Transverse colon (tissue), 4 donors: ENCODE measurements around the gene FAAH. TPM values are rescaled to one million over a fixed set of nuclear protein-coding genes. Genes with fewer than 3 reads are reported as not detected.

Experiments
- DNase-seq: peaks from one replicate; pipeline ENCODE4 v3.0.0-alpha.2; 2019
- H3K27ac ChIP-seq, 4 donors: fragments of 200-600 bp; sonication (generic); 2 replicates each; pipeline ENCODE4 v1.5.1; 2016 to 2018; ENCODE audit warnings: inconsistent platforms in 4 of 4
- H3K27me3 ChIP-seq: fragments of 200-600 bp; sonication (generic); 2 replicates; pipeline ENCODE4 v1.5.1; 2017; ENCODE audit warnings: inconsistent platforms
- H3K36me3 ChIP-seq, 4 donors: fragments of 200-600 bp; sonication (generic); 2 replicates each; pipeline ENCODE4 v1.5.1; 2017 to 2019; ENCODE audit warnings: inconsistent platforms in 4 of 4
- H3K4me1 ChIP-seq, 4 donors: fragments of 200-600 bp; sonication (generic); 2 replicates each; pipeline ENCODE4 v1.5.1; 2017 to 2020; ENCODE audit warnings: inconsistent platforms in 4 of 4
- H3K4me3 ChIP-seq, 4 donors: fragments of 200-600 bp; sonication (generic); 1 replicate in 1 of 4; 2 replicates in 3 of 4; pipeline versions ENCODE4 v1.5.1 to v1.6.1; 2017 to 2019; ENCODE audit warnings: inconsistent platforms in 4 of 4
- H3K9me3 ChIP-seq, 2 donors: fragments of 200-600 bp; sonication (generic); 2 replicates each; pipeline ENCODE4 v1.5.1; 2017 to 2019; ENCODE audit warnings: inconsistent platforms in 2 of 2
- CTCF ChIP-seq, 5 experiments: fragments of 200-600 bp in 3 of 5; fragments of 450-650 bp in 2 of 5; sonication (generic) in 3 of 5; IDR thresholded peaks; 1 replicate in 2 of 5; 2 replicates in 3 of 5; pipeline ENCODE4 v1.5.1; 2016 to 2017; ENCODE audit warnings: antibody characterized with exemption in 5 of 5, inconsistent platforms in 3 of 5, mild to moderate bottlenecking in 2 of 5, moderate library complexity in 1 of 5
- EP300 ChIP-seq: sonication (generic); formaldehyde crosslinking; IDR thresholded peaks from one replicate; pipeline ENCODE4 v1.6.1; 2017; ENCODE audit warnings: antibody characterized with exemption, low read depth
- POLR2A ChIP-seq: fragments of 450-650 bp; IDR thresholded peaks from one replicate; pipeline ENCODE4 v1.6.1; 2016; ENCODE audit warnings: antibody characterized with exemption, mild to moderate bottlenecking, moderate library complexity
- POLR2AphosphoS5 ChIP-seq, 3 donors: sonication (generic); formaldehyde crosslinking; IDR thresholded peaks; one replicate each; pipeline ENCODE4 v1.6.1; 2016; ENCODE audit warnings: antibody characterized with exemption in 3 of 3
- WGBS, 2 donors: methylation state at CpG; one replicate each; pipeline ENCODE4 v1.1.5; 2018; ENCODE audit warnings: low coverage in 1 of 2; 5-methylcytosine and 5-hydroxymethylcytosine counted together
- in situ Hi-C, 4 donors: fragments of 200-750 bp; cut with MboI; loops; one replicate each; pipeline versions ENCODE4 v1.15.0 to v1.15.1; 2017; ENCODE audit warnings: low sequenced_read_pairs in 3 of 4, low pct_ligation_motif_present in 1 of 4, low pct_unique_long_range_greater_than_20kb in 1 of 4
- intact Hi-C: fragments of 100-400 bp; cut with DNase I; formaldehyde crosslinking; loops from one replicate; pipeline ENCODE4 v1.15.1; 2023; ENCODE audit warnings: low total_unique reads
- total RNA-seq, 4 donors: library from RNA; depleted of rRNA; stranded (reverse); fragments of >200 nt; gene quantifications; one replicate each; pipeline ENCODE4 v1.1.0, GENCODE V29; 2016

FAAH gene
- total RNA-seq, 4 donors from 2014 or later: 90.8 to 349 (median 141) TPM

GRCh38 chr1:46396441-46397398 lies 2.6 kb downstream of the FAAH start:
- intact Hi-C loops: no loop called here
- in situ Hi-C loops: no loop called here
- Histone ChIP-seq H3K4me1 (peaks cover 10 to 34% (median 24%) of the 10 kb centered on the region in 4 donors), H3K9me3 (peaks cover 0 to 11% of the 10 kb centered on the region in 2 donors), H3K36me3 (no peaks in the 10 kb centered on the region), H3K27me3 (no peaks in the 10 kb centered on the region), H3K4me3 (no peak overlapping the region), H3K27ac (peak overlapping the region in 1 of 4 donors; percentile 18)
- no peak for DNase-seq
- TF ChIP-seq POLR2A (no peak), POLR2AphosphoS5 (IDR thresholded peaks at IDR 0.05) (no peak), EP300 (no peak), CTCF (IDR thresholded peaks at IDR 0.05) (no peak)
- 54 to 60% methylated on average over 2 to 10 of the region's 10 CpGs for WGBS, 2 donors

- WGBS, 2 donors: 83 to 85% methylated on average over 8 to 9 of the region's 9 CpGs
- no peaks in the 10 kb centered on the region for H3K9me3 ChIP-seq
- DNase-seq: no peak
- H3K36me3 ChIP-seq: no peaks in the 10 kb centered on the region
- peaks cover 10 to 45% (median 32%) of the 10 kb centered on the region in 4 donors for H3K4me1 ChIP-seq
- intact Hi-C loops (no loop called here), in situ Hi-C loops (no loop called here)
- no peak overlapping the region for H3K4me3 ChIP-seq
- no peak overlapping the region for H3K27ac ChIP-seq
- no peak for TF ChIP-seq EP300
- TF ChIP-seq POLR2AphosphoS5 (IDR thresholded peaks at IDR 0.05): no peak
- TF ChIP-seq POLR2A: no peak
- no peak for TF ChIP-seq CTCF (IDR thresholded peaks at IDR 0.05)
- H3K27me3 ChIP-seq: no peaks in the 10 kb centered on the region
Observed at GRCh38 chr1:46399307-46399706, 5.2 kb downstream of the FAAH start.

GRCh38 chr1:46400421-46400820 lies 6.3 kb downstream of the FAAH start:
- WGBS, 2 donors: 39 to 71% methylated on average over 1 to 4 of the region's 4 CpGs
- Histone ChIP-seq H3K27me3 (no peaks in the 10 kb centered on the region), H3K4me1 (peaks cover 3 to 39% (median 25%) of the 10 kb centered on the region in 4 donors), H3K9me3 (no peaks in the 10 kb centered on the region), H3K4me3 (no peak overlapping the region), H3K27ac (no peak overlapping the region), H3K36me3 (no peaks in the 10 kb centered on the region)
- in situ Hi-C loops (no loop called here), intact Hi-C loops (no loop called here)
- DNase-seq: peak; percentile 39
- TF ChIP-seq CTCF (IDR thresholded peaks at IDR 0.05): no peak
- TF ChIP-seq EP300: no peak
- TF ChIP-seq POLR2A: no peak
- no peak for TF ChIP-seq POLR2AphosphoS5 (IDR thresholded peaks at IDR 0.05)

GRCh38 chr1:46401154-46401913 lies 7.2 kb downstream of the FAAH start:
- H3K4me3 ChIP-seq: no peak overlapping the region
- intact Hi-C loops: no loop called here
- in situ Hi-C loops: no loop called here
- no peak for DNase-seq
- H3K27ac ChIP-seq: peak overlapping the region; percentile 62 to 79 (median 76)
- no peaks in the 10 kb centered on the region for H3K36me3 ChIP-seq
- 37 to 42% methylated on average over 3 to 6 of the region's 6 CpGs for WGBS, 2 donors
- TF ChIP-seq POLR2A (no peak), EP300 (no peak), CTCF (IDR thresholded peaks at IDR 0.05) (no peak), POLR2AphosphoS5 (IDR thresholded peaks at IDR 0.05) (no peak)
- H3K4me1 ChIP-seq: peaks cover 3 to 34% (median 22%) of the 10 kb centered on the region in 4 donors
- H3K27me3 ChIP-seq: no peaks in the 10 kb centered on the region
- no peaks in the 10 kb centered on the region for H3K9me3 ChIP-seq
